OCI-LY7 (cell line): Measurements from ENCODE around the gene ATG10. TPM values are rescaled to one million over a fixed set of nuclear protein-coding genes. Genes with fewer than 3 reads are reported as not detected.

Experiments
- BruUV-seq: library from RNA; stranded (reverse); fragments of 400-500 nt; replicated peaks from 2 replicates; lab custom pipeline; 2021; lab: Mats Ljungman, UMichigan
- CTCF ChIA-PET: fragments of 300-600 bp; sonication (Branson Sonifier 250); formaldehyde crosslinking; loops from one replicate; lab custom pipeline; 2022; ENCODE audit warnings: antibody characterized with exemption; ENCODE audit not compliant: unreplicated experiment; lab: Charles Lee
- POLR2A ChIA-PET: fragments of 300-600 bp; sonication (Branson Sonifier 250); formaldehyde crosslinking; loops from one replicate; lab custom pipeline; 2022; ENCODE audit warnings: antibody characterized with exemption; lab: Charles Lee
- DNase-seq: peaks from one replicate; pipeline ENCODE4 v3.0.0-alpha.2; 2015; ENCODE audit warnings: low spot score
- H2AFZ ChIP-seq: fragments of 200-600 bp; sonication (generic), shearing (Covaris generic); 2 replicates; pipeline ENCODE4 v1.6.1; 2014; ENCODE audit warnings: mild to moderate bottlenecking, antibody characterized with exemption, low read length, moderate library complexity
- H3K27ac ChIP-seq: fragments of 200-600 bp; sonication (generic); 2 replicates; pipeline ENCODE4 v1.5.1; 2014; ENCODE audit warnings: mixed run types, low read depth, mild to moderate bottlenecking, moderate library complexity, low read length, inconsistent platforms; ENCODE audit not compliant: poor library complexity, severe bottlenecking
- H3K36me3 ChIP-seq: fragments of 200-600 bp; sonication (generic); 2 replicates; pipeline ENCODE4 v1.6.1; 2014; ENCODE audit warnings: mild to moderate bottlenecking, antibody characterized with exemption, low read length, moderate library complexity, mixed read lengths; ENCODE audit not compliant: insufficient read depth
- H3K4me1 ChIP-seq: fragments of 200-600 bp; sonication (generic); 2 replicates; pipeline ENCODE4 v1.5.1; 2014; ENCODE audit warnings: mild to moderate bottlenecking, low read length; ENCODE audit not compliant: insufficient read depth, poor library complexity, severe bottlenecking
- H3K4me2 ChIP-seq: fragments of 200-600 bp; sonication (generic); 2 replicates; pipeline ENCODE4 v1.6.1; 2014; ENCODE audit warnings: mild to moderate bottlenecking, low read length
- H3K4me3 ChIP-seq: fragments of 200-600 bp; sonication (generic); 2 replicates; pipeline ENCODE4 v1.5.1; 2014; ENCODE audit warnings: mild to moderate bottlenecking, low read depth, low read length; ENCODE audit not compliant: poor library complexity, severe bottlenecking
- H3K79me2 ChIP-seq: fragments of 200-600 bp; sonication (generic); 2 replicates; pipeline ENCODE4 v1.6.1; 2016; ENCODE audit warnings: low read depth, mild to moderate bottlenecking, low read length, moderate library complexity, mixed read lengths; ENCODE audit not compliant: insufficient read depth
- H3K9me2 ChIP-seq: fragments of 200-600 bp; sonication (generic); 2 replicates; pipeline ENCODE4 v1.6.1; 2016; ENCODE audit warnings: mild to moderate bottlenecking, low read length, mixed read lengths; ENCODE audit not compliant: insufficient read depth
- H3K9me3 ChIP-seq: fragments of 200-600 bp; sonication (generic); 2 replicates; pipeline ENCODE4 v1.6.1; 2014; ENCODE audit warnings: mild to moderate bottlenecking, mixed run types, low read length, mixed read lengths
- H4K20me1 ChIP-seq: fragments of 200-600 bp; sonication (generic); 2 replicates; pipeline ENCODE4 v1.6.1; 2014; ENCODE audit warnings: mild to moderate bottlenecking, antibody characterized with exemption, low read length, moderate library complexity, mixed read lengths; ENCODE audit not compliant: insufficient read depth
- EZH2phosphoT487 ChIP-seq: fragments of 200-600 bp; sonication (generic); IDR thresholded peaks from 2 replicates; pipeline ENCODE4 v1.6.1; 2018; ENCODE audit warnings: low read depth, borderline replicate concordance, mild to moderate bottlenecking, mixed run types, antibody characterized with exemption, low read length, moderate library complexity, mixed read lengths
- intact Hi-C: fragments of 100-400 bp; cut with micrococcal nuclease; formaldehyde crosslinking; loops from one replicate; pipeline ENCODE4 v1.10.0; 2022; ENCODE audit not compliant: unreplicated experiment
- total RNA-seq, 2 experiments: library from RNA; depleted of rRNA in 1 of 2; stranded (reverse); fragments of >200 nt in 1 of 2; shearing (Covaris generic) in 1 of 2; gene quantifications; 2 replicates each; pipeline ENCODE4 v1.2.3, GENCODE V29; 2014 to 2022
- TF ChIP-seq, protein P1 (sequence below): fragments of 200-600 bp; sonication (generic); conservative IDR thresholded peaks from 2 replicates; pipeline ENCODE4 v1.5.1; 2014; ENCODE audit warnings: mild to moderate bottlenecking, antibody characterized with exemption, low read length, moderate library complexity, mixed read lengths

ATG10 gene
- total RNA-seq, 2 experiments from 2014 or later, result 5.4 to 14.8 TPM

DNA sequence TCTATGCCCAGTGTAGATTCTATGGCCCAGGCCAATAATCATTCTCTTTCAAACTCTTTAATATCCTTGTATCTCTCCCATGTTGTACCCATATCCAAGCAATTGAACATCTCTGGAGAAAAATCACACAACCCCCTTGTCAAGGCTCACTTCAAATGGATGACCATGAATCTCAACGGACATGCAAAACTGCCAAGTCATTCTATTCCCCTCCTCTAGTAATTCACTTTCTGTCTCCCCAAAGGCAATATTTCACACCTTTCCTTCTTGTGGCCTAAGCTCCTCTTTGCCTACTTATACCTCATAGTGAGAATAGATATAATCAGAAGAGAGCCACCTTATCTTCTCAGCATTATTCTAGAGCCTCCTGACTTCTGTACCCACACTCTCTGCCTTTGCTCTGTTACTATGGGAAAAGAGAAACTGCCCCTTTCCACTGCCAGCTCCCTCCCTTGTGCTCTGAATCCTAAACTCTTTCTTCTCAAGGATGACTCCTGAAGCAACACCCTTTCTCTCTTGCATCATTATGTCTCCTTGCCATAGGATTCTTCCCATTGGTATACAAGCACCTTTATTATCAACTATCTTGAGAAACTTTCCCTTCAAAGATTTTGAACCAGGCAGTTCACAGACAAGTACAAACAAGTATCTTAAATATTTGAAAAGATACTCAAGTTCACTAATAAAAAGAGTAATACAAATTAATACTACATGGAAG is 240.2 kb downstream of the ATG10 start:
- Histone ChIP-seq H3K4me3 (no peak overlapping the region), H3K9me3 (no peaks in the 10 kb centered on the region), H3K9me2 (no peaks in the 10 kb centered on the region), H3K79me2 (no peaks in the 10 kb centered on the region), H4K20me1 (no peaks in the 10 kb centered on the region), H3K4me2 (no peak overlapping the region), H2AFZ (no peak overlapping the region), H3K36me3 (no peaks in the 10 kb centered on the region), H3K27ac (no peak overlapping the region), H3K4me1 (no peaks in the 10 kb centered on the region)
- no peak for DNase-seq
- intact Hi-C loops, result no loop called here
- POLR2A ChIA-PET, result no interaction called here
- BruUV-seq, result no TSS peak
- no peak for TF ChIP-seq EZH2phosphoT487
- TF ChIP-seq, protein P1, sequence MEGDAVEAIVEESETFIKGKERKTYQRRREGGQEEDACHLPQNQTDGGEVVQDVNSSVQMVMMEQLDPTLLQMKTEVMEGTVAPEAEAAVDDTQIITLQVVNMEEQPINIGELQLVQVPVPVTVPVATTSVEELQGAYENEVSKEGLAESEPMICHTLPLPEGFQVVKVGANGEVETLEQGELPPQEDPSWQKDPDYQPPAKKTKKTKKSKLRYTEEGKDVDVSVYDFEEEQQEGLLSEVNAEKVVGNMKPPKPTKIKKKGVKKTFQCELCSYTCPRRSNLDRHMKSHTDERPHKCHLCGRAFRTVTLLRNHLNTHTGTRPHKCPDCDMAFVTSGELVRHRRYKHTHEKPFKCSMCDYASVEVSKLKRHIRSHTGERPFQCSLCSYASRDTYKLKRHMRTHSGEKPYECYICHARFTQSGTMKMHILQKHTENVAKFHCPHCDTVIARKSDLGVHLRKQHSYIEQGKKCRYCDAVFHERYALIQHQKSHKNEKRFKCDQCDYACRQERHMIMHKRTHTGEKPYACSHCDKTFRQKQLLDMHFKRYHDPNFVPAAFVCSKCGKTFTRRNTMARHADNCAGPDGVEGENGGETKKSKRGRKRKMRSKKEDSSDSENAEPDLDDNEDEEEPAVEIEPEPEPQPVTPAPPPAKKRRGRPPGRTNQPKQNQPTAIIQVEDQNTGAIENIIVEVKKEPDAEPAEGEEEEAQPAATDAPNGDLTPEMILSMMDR, result no peak
- CTCF ChIA-PET, result no interaction called here

DNA sequence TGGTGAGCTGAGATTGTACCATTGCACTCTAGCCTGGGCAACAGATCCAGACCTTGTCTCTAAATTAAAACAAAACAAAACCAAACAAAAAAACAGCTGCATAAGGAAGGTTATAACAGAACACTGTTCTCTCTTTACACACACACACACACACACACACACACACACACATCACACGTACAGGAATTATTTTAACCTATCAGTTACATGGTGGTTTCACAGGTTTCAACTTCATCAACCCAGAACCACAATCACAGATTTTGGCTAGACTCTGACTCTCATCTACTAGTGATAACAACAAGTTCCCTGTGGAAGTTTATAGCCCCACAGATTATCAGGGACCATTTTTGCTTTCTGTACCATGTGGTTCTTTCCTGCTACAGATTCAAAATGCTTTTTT is 246.1 kb downstream of the ATG10 start:
- Histone ChIP-seq H3K79me2 (no peaks in the 10 kb centered on the region), H3K27ac (no peak overlapping the region), H3K4me2 (no peak overlapping the region), H3K9me3 (no peaks in the 10 kb centered on the region), H3K9me2 (no peaks in the 10 kb centered on the region), H3K4me3 (no peak overlapping the region), H2AFZ (no peak overlapping the region), H4K20me1 (no peaks in the 10 kb centered on the region), H3K36me3 (no peaks in the 10 kb centered on the region), H3K4me1 (no peaks in the 10 kb centered on the region)
- intact Hi-C loops, result no loop called here
- ChIA-PET CTCF (no interaction called here), POLR2A (interaction anchor here (0.9 kb wide), 1 partner anchor 22 kb away, joined by 3 read pairs; no protein-coding TSS in a partner anchor)
- TF ChIP-seq EZH2phosphoT487, result no peak
- TF ChIP-seq, protein P1, result no peak
- DNase-seq, result no peak
- no TSS peak for BruUV-seq
